NT2/D1 (cell line): ENCODE results near the gene ZNF280A.

Experiments used
- YY1 ChIP-seq: IDR thresholded peaks from 2 replicates; pipeline ENCODE4 v1.6.1; 2011; ENCODE audit not compliant: insufficient read length, insufficient read depth
- ZNF274 ChIP-seq: IDR thresholded peaks from 2 replicates; pipeline ENCODE4 v1.6.1; 2011; ENCODE audit warnings: mild to moderate bottlenecking, low read depth, low read length

DNA sequence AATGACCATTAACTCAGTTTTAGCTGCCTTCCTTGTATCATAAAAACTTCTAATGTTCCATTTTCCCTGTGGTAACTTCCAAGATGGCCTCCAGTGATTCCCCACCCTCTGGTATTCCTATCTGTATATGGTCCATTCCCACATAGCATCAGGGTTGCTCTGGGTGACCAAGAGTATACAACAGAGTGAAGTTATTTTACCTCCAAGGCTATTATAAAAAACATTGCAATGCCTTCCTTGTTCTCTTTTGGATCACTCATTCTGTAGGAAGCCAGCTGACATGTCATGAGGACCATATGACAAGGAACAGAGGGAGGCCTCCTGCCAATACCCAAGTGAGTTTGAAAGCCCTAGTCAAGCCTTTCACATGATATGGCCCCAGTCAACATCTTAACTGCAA lies 41.6 kb downstream of the ZNF280A start:
- TF ChIP-seq ZNF274 (no peak), YY1 (no peak)
